PC-9 (cell line): Measurements from ENCODE around the gene TEDC1. TPM values are rescaled to one million over a fixed set of nuclear protein-coding genes. Genes with fewer than 3 reads are reported as not detected.

Experiments
- BruUV-seq: library from RNA; stranded (reverse); fragments of 400-500 nt; replicated peaks from 2 replicates; lab custom pipeline; 2021; lab: Mats Ljungman, UMichigan
- CTCF ChIA-PET: fragments of 300-600 bp; sonication (Branson Sonifier 250); formaldehyde crosslinking; loops from one replicate; lab custom pipeline; 2022; ENCODE audit warnings: antibody characterized with exemption; lab: Charles Lee
- POLR2A ChIA-PET: fragments of 300-600 bp; sonication (Branson Sonifier 250); formaldehyde crosslinking; loops from one replicate; lab custom pipeline; 2022; ENCODE audit warnings: antibody characterized with exemption; ENCODE audit not compliant: unreplicated experiment; lab: Charles Lee
- DNase-seq, 2 experiments: peaks; one replicate each; pipeline versions ENCODE4 v3.0.0 to v3.0.0-alpha.2; 2015 to 2022; ENCODE audit warnings: mixed read lengths in 1 of 2
- H2AFZ ChIP-seq: fragments of 200-600 bp; sonication (generic); 2 replicates; pipeline ENCODE4 v1.8.1; 2017; ENCODE audit warnings: antibody characterized with exemption
- H3F3A ChIP-seq: fragments of 200-600 bp; sonication (generic); 2 replicates; pipeline ENCODE4 v1.8.1; 2017; ENCODE audit warnings: antibody characterized with exemption, mild to moderate bottlenecking, low read depth; ENCODE audit not compliant: insufficient read depth
- H3K27ac ChIP-seq: fragments of 200-600 bp; sonication (generic); 2 replicates; pipeline ENCODE4 v1.6.1; 2016; ENCODE audit warnings: mixed run types
- H3K27me3 ChIP-seq: fragments of 200-600 bp; sonication (generic); 2 replicates; pipeline ENCODE4 v1.6.1; 2016; ENCODE audit warnings: low read depth, mixed run types; ENCODE audit not compliant: insufficient read depth
- H3K36me3 ChIP-seq: fragments of 200-600 bp; sonication (generic); 2 replicates; pipeline ENCODE4 v1.6.1; 2016; ENCODE audit warnings: low read depth, mixed run types
- H3K4me1 ChIP-seq: fragments of 200-600 bp; sonication (generic); replicated peaks from 2 replicates; pipeline ENCODE4 v1.6.1; 2016; ENCODE audit warnings: mixed run types; ENCODE audit not compliant: insufficient read depth
- H3K4me2 ChIP-seq: fragments of 200-600 bp; sonication (generic); 2 replicates; pipeline ENCODE4 v1.6.1; 2017; ENCODE audit warnings: mixed run types
- H3K4me3 ChIP-seq: fragments of 200-600 bp; sonication (generic); 2 replicates; pipeline ENCODE4 v1.6.1; 2016; ENCODE audit warnings: mixed run types
- H3K79me2 ChIP-seq: fragments of 200-600 bp; sonication (generic); 2 replicates; pipeline ENCODE4 v1.6.1; 2017; ENCODE audit warnings: low read depth, mixed run types
- H3K9me2 ChIP-seq: fragments of 200-600 bp; sonication (generic); 2 replicates; pipeline ENCODE4 v1.8.1; 2017; ENCODE audit warnings: mild to moderate bottlenecking; ENCODE audit not compliant: insufficient read depth
- H3K9me3 ChIP-seq: fragments of 200-600 bp; sonication (generic); 2 replicates; pipeline ENCODE4 v1.8.1; 2016; ENCODE audit warnings: low read depth; ENCODE audit not compliant: insufficient read depth
- H4K20me1 ChIP-seq: fragments of 200-600 bp; sonication (generic); 2 replicates; pipeline ENCODE4 v1.8.1; 2017; ENCODE audit not compliant: insufficient read depth
- EZH2 ChIP-seq: fragments of 200-600 bp; sonication (generic); IDR thresholded peaks from 2 replicates; pipeline ENCODE4 v1.8.0; 2017; ENCODE audit warnings: antibody characterized with exemption, low read depth
- intact Hi-C: fragments of 100-400 bp; cut with micrococcal nuclease; formaldehyde crosslinking; loops from one replicate; pipeline ENCODE4 v1.10.0; 2022; ENCODE audit not compliant: unreplicated experiment
- total RNA-seq: library from RNA; stranded (reverse); gene quantifications from 2 replicates; pipeline ENCODE4 v1.2.3, GENCODE V29; 2021
- TF ChIP-seq, protein P1 (sequence below): fragments of 200-600 bp; sonication (generic); conservative IDR thresholded peaks from 2 replicates; pipeline ENCODE4 v1.6.1; 2017; ENCODE audit warnings: mixed run types, antibody characterized with exemption, mild to moderate bottlenecking, moderate library complexity

Gene TEDC1
- total RNA-seq, 1 experiment from 2014 or later, result 21.2 TPM

DNA sequence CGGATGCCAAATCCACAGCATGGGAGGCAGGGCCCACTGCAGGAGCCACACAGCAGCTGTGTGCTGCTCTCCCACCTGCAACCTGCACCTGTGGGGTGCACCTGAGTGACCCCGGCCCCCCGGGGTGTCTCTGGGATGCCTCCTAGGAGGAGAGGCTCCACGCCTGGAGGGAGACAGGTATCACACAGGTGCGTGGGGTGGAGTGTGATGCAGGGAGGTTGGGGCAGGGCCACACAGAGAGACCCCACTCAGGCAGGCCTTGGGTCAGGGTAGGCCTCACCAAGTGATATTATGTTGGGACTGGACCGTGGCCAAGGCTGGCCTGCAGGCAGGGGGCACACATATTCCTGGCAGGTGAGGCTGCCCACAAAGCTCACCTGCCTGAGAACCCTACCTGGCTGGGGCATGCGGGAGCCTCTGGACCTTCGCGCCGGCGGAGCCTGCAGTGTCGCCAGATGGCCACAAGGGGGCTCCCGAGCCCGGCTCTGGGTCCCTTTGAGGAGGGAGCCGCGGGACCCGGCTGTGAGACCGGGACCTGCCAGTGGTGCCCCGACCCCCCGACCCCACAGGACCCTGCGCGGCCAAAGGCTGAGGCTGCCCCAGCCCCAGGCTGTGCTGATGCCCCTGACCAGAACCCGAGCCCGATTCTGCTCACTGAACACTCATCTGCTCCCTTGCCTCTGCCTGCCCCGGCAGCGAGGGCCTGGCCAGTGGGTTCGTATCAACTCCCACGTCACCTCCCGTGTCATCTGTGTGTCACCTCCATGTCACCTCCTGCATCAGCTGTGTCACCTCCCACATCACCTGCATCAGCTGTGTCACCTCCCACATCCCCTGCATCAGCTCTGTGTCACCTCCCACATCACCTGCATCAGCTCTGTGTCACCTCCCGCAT is 46.8 kb downstream of the TEDC1 start:
- TF ChIP-seq, protein P1, sequence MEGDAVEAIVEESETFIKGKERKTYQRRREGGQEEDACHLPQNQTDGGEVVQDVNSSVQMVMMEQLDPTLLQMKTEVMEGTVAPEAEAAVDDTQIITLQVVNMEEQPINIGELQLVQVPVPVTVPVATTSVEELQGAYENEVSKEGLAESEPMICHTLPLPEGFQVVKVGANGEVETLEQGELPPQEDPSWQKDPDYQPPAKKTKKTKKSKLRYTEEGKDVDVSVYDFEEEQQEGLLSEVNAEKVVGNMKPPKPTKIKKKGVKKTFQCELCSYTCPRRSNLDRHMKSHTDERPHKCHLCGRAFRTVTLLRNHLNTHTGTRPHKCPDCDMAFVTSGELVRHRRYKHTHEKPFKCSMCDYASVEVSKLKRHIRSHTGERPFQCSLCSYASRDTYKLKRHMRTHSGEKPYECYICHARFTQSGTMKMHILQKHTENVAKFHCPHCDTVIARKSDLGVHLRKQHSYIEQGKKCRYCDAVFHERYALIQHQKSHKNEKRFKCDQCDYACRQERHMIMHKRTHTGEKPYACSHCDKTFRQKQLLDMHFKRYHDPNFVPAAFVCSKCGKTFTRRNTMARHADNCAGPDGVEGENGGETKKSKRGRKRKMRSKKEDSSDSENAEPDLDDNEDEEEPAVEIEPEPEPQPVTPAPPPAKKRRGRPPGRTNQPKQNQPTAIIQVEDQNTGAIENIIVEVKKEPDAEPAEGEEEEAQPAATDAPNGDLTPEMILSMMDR, result peak; percentile 96
- no peak for TF ChIP-seq EZH2
- CTCF ChIA-PET, result no interaction called here
- no peaks in the 10 kb centered on the region for H3K79me2 ChIP-seq
- no peaks in the 10 kb centered on the region for H3K4me1 ChIP-seq
- H3F3A ChIP-seq, result no peaks in the 10 kb centered on the region
- H3K4me2 ChIP-seq, result 0 out of 2 replicates have a peak overlapping the region, but pooled peaks have one; percentile 30
- H3K27me3 ChIP-seq, result peaks cover 95% of the 10 kb centered on the region
- H3K4me3 ChIP-seq, result no peak overlapping the region
- DNase-seq, result peak in 1 of 2 experiments; percentile 57
- no peak overlapping the region for H2AFZ ChIP-seq
- H3K36me3 ChIP-seq, result no peaks in the 10 kb centered on the region
- intact Hi-C loops, result loop anchor here (10.0 kb wide), 1 partner anchor 617 kb away; no protein-coding TSS in a partner anchor
- no peak overlapping the region for H3K27ac ChIP-seq
- BruUV-seq, result no TSS peak
- no peaks in the 10 kb centered on the region for H4K20me1 ChIP-seq
- POLR2A ChIA-PET, result no interaction called here
- no peaks in the 10 kb centered on the region for H3K9me3 ChIP-seq
- no peaks in the 10 kb centered on the region for H3K9me2 ChIP-seq

DNA sequence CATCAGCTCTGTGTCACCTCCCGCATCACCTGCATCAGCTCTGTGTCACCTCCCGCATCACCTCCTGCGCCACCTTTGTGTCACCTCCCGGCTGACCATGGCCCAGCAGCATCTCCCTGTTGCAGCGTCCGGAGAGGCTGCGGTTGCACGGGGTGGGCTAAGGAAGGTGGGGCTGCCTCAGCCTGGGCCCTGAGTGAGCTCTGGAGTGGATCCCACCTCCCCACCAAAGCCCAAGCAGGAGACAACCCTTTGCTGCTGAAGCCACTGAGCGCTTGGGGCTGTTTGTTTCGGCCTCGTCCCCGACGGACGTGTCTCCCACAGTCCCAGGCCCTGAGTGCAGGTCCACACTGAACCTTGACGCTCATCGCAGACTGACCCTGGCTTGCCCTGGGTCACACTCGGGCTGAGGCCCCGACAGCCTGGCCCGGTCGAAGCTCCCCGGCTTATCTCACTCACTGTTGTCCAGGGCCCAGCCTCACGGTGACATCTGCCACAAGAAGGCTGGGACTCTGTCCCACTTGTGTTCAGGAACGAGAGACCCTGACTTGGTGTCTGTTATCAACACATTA is 47.5 kb downstream of the TEDC1 start:
- ChIA-PET CTCF (no interaction called here), POLR2A (no interaction called here)
- TF ChIP-seq, protein P1, result no peak
- TF ChIP-seq EZH2, result no peak
- H3K4me2 ChIP-seq, result no peak overlapping the region
- intact Hi-C loops, result loop anchor here (10.0 kb wide), 1 partner anchor 616 kb away; no protein-coding TSS in a partner anchor
- H3K4me1 ChIP-seq, result no peaks in the 10 kb centered on the region
- no peak overlapping the region for H3K4me3 ChIP-seq
- no TSS peak for BruUV-seq
- H3K9me3 ChIP-seq, result no peaks in the 10 kb centered on the region
- no peaks in the 10 kb centered on the region for H3K36me3 ChIP-seq
- no peaks in the 10 kb centered on the region for H4K20me1 ChIP-seq
- DNase-seq, result no peak
- H3K79me2 ChIP-seq, result no peaks in the 10 kb centered on the region
- no peak overlapping the region for H2AFZ ChIP-seq
- no peak overlapping the region for H3K27ac ChIP-seq
- peaks cover 95% of the 10 kb centered on the region for H3K27me3 ChIP-seq
- H3K9me2 ChIP-seq, result no peaks in the 10 kb centered on the region
- H3F3A ChIP-seq, result no peaks in the 10 kb centered on the region

DNA sequence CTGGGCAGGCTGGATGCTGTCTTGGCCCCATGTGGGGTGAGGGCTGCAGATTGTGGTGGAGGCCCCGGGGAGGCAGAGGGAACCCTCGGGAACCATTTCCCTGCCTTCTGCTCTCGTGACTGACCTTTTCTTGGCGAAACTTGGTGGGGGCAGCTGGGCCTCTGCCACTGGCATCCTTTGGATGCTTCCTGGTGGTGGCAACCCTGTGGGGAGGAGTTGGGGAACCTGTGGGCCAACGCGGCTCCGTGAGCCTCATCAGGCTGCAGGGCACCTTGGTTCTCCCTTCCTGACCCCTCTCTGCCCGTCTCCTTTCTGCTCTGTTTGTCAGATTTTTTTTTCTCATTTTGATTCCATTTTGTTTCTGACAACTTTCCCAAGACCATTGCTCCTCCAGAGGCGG is 49.8 kb downstream of the TEDC1 start:
- TF ChIP-seq EZH2, result no peak
- no TSS peak for BruUV-seq
- Histone ChIP-seq H3K4me2 (no peak overlapping the region), H3K9me3 (no peaks in the 10 kb centered on the region), H3K27ac (no peak overlapping the region), H2AFZ (no peak overlapping the region), H3K9me2 (no peaks in the 10 kb centered on the region), H3K4me1 (no peaks in the 10 kb centered on the region), H3K4me3 (no peak overlapping the region), H3K79me2 (no peaks in the 10 kb centered on the region), H3K27me3 (peaks cover 89% of the 10 kb centered on the region), H3F3A (no peaks in the 10 kb centered on the region), H4K20me1 (no peaks in the 10 kb centered on the region), H3K36me3 (no peaks in the 10 kb centered on the region)
- intact Hi-C loops, result no loop called here
- POLR2A ChIA-PET, result no interaction called here
- DNase-seq, result no peak
- CTCF ChIA-PET, result no interaction called here
